ENCODE results near the gene CCDC142.

CCDC142 gene

GRCh38 chr2:74441690-74442482 lies 40.9 kb downstream of the CCDC142 start, which contains the start of gene RTKN:
Gene RTKN, minus strand, starts transcription at chr2:74441937. Its CDS starts 121 bp downstream, at chr2:74441816.
- DNase-seq (ENCODE audit: low read depth) = no peak

DNA sequence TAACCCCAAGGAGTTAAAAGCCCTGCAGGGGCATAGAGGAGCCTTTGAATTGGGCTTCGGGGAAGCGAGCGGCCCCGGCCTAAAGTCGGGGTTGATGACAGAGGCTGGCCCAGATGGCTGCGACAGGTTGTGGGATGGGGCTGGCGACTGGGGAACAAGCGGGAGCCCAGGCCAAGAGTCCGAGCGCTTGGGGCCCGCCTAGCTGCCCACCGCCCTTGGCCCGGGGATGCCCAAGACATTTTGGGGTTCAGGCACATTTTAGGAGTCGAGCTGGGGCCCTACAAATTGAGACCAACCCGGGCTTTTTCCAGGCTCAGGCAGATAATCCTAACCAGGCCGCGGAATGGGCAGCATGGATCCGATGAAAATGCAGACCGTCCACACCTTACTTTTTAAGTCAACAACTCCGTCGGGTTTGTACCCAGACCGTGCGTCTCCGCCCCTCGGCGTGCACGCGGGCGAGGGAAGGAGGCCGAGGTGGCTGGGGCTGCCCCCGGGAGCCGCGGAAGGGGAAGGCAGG lies 41.6 kb downstream of the CCDC142 start:
- no peak for DNase-seq (ENCODE audit: low read depth)

DNA sequence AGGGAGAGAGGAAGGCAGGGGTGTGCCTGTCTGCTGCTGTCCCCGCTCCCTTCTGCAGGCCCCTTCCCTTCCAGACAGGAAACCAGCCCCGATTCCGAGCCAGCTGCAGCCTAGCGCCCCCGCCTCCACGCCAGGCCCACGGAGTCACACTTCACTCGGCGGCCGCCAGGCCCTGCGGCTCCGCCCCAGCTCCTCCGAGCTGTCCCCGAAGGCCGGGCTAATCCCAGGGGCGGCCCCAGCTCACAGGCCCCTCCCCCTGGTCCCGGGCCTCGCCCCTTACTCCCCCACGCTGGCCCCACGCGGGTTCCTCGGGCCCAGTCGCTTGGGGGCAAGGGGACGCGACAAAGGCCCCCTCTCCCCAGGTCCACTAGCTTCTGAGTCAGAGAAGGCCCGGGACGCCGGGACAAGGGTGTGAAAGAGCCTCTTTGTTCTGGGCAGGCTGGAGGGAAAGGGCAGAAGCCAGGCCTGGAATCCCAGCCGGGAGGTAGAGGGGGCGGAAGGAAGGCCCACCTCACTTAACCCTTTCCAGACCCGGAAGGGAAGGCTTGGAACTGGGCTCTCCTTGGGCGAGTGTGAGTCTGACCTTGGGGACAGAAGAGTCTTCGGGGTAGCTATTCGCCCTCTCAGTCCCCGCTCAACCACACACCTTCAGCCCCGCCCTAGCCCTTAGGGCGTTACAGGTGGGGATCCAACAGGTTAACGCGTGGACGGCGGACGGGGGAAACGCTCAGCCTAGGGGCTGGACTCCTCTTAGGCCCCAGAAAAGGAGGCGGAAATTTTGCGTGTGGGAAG lies 42.2 kb downstream of the CCDC142 start:
- no peak for DNase-seq (ENCODE audit: low read depth)

DNA sequence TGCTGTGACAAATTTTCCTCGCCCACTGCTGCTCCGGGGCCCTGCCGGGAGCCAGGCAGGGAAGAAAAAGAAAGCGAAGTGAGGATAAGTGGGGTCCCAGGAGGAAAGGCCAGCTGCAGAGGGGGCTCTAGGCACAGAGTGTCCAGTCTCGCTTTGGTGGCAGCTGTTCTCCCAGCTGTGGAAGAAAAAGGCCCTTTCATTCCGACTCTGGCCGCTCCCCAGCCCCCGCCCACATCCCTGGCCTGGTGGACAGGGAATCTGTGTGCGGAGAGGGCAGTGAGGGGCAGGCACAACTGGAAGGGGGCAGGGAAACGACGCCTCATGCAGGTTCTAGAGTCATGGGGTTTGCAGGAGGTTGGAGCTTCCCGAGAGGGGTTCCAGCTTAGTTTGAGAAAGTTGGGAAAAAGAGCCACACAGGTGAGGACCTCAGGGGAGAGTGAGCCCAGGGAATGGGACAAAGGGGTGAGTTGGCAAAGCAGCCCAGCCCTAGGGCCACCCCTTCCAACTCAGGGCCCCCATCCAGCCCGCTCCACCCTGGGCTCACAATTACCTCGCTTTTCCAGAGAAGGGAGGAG lies 42.9 kb downstream of the CCDC142 start:
- no peak for DNase-seq (ENCODE audit: low read depth)

DNA sequence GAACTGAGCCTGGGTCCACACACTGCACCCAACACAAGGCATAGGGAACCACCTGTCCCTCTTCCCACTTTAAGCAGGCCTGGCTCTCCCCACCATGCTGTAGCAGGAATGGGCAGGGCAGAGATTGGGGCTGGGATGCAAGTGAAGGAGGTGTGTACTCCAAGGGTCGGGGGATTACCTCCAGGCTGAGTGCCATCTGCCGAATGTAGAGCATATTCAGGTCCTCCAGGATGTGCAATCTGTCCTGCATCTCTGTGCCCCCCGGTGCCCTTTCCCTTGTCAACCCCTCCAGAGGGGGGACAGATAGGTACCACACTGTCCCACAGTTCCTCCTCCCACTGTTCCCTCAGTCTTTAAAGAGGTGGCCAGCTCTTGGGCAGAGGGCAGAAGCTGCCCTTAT lies 43.4 kb downstream of the CCDC142 start:
- DNase-seq (ENCODE audit: low read depth) = no peak

DNA sequence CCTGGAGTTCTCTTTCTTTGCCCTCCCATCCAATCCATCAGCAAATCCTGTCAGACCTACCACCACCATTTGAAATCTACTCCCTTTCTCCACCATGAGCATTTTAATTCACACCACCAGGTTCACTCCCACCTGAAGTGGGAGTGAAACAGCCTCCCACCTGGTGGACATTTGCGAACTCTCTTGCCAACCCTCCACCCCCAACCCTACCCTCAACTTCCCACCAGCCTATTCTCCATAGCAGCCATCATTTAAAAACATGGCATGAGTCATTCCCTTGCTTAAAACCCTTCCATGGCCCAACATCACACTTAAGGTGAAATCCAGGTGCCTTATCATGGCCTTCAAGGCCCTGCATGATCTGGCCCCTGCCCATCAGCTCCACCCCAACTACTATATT lies 44.5 kb downstream of the CCDC142 start:
- DNase-seq (ENCODE audit: low read depth) = no peak

GRCh38 chr2:74436848-74437695 lies 45.7 kb downstream of the CCDC142 start:
- no peak for DNase-seq (ENCODE audit: low read depth)

- DNase-seq (ENCODE audit: low read depth) = no peak
Observed at GRCh38 chr2:74436111-74436805, 46.5 kb downstream of the CCDC142 start.

DNA sequence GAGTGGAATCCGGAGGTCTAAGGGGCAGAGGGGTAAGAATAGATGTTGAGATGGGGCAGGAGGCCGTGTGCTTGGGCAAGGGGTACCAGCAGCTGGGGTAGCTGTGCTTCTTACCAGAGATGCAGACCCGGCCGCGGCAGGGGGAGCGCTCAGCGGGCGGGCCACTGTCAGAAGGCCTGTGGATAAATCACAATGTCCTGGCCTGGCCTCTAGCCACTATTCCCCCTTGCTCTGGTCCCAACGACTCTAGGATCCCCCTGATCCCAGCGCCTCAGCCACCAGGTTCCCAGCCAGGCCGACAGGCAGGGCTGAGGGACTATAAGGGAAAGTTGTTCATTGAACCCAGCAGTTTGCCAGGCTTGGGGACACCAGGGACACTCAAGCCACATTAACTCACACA lies 52.3 kb downstream of the CCDC142 start:
- DNase-seq (ENCODE audit: low read depth) = no peak

DNA sequence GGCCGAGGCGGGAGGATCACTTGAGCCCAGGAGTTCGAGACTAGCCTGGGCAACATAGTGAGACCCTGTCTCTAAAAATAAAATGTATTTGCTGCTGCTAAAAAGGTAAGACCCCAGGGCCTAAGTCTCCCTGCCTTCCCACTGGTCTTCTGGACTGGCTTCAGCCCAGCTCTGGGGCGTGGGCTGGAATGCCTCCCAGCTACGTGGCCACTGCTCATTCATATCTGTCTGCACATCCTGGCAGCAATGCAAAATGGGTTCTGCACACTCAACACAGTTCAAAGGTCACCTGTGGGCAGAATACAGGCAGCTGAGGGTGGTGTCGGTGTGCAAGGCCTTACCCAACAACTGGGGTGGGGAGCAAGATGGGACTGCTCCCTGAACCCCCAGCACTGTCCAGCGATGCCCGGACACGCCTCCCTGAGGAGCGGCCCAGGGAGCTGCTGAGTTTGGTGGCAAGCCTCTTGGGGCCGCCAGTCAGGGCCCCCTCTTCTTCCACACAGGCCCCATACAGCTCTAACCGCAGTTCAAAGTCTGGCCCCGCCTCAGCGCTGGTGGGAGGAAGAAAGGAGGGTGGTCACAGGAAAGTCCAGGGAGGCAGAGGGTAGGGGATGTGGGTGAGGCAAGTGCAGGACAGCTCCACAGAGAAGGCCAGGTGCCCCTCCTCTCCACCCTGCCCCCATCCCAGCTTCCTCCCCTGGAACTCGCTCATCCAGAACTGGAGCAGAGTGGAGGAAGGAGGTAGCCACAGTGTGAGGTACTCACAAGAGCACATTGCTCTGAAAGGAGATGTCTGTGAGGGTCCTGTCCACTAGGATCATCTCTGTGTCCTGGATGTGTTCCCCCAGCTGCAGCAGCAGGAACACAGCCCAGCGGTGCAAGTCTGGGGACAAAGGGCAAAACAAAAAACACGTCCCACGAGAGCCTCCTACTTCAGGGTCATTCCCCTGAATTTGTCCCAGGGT lies 53.0 kb downstream of the CCDC142 start:
- DNase-seq (ENCODE audit: low read depth) = no peak

GRCh38 chr2:74428675-74429074 lies 54.1 kb downstream of the CCDC142 start:
- DNase-seq (ENCODE audit: low read depth) = no peak

DNA sequence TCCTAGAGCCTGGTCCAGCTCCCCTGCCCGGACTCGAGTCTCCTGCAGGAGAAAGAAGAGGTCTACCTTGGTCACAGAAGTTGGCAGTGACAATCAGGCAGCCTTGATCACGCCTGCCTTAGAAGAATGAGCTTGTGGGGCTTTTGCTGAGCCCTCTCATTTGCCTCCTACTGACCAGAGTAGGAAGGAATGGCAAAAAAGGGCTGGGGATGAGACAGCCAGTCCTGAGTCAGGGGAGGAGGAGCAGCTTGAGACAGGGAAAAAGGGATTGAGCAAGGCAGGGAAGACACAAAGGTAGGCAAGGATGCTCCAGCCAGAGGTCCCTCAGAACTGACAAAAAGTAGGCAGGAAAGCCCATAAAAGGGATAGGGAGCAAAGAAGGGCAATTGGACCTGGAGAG lies 55.2 kb downstream of the CCDC142 start:
- no peak for DNase-seq (ENCODE audit: low read depth)

DNA sequence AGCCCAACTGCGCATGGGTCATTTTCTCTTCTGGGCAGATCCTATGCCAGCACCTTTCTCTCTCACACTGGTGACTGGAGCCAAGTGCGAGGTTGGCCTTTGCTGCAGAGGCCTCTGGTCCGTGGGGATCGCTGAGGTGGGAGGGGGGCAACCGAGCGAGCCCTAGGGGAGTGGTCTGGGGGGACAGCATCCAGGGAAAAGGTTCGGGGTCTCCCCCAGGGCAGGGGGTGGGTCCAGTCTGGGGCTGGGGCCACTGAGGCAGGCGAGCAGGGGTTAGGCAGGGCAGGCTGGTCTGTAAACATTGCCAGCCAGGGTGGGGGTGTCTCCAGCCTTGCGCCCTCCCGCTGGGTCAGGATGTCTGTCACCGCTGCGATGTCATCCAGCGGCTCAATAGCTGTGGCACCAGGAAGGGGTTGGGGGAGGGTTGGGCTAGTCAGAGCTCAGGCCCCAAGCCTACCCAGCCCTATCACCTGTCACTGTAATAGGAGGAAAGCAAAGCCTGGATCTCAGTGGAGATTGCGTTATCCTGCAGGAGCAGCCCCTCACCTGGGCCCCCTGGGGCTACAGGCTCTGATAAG lies 56.5 kb downstream of the CCDC142 start:
- no peak for DNase-seq (ENCODE audit: low read depth)

- no peak for DNase-seq (ENCODE audit: low read depth)
Observed at GRCh38 chr2:74425523-74425922, 57.3 kb downstream of the CCDC142 start.

- no peak for DNase-seq (ENCODE audit: low read depth)
Observed at GRCh38 chr2:74424995-74425406, 57.8 kb downstream of the CCDC142 start.

DNA sequence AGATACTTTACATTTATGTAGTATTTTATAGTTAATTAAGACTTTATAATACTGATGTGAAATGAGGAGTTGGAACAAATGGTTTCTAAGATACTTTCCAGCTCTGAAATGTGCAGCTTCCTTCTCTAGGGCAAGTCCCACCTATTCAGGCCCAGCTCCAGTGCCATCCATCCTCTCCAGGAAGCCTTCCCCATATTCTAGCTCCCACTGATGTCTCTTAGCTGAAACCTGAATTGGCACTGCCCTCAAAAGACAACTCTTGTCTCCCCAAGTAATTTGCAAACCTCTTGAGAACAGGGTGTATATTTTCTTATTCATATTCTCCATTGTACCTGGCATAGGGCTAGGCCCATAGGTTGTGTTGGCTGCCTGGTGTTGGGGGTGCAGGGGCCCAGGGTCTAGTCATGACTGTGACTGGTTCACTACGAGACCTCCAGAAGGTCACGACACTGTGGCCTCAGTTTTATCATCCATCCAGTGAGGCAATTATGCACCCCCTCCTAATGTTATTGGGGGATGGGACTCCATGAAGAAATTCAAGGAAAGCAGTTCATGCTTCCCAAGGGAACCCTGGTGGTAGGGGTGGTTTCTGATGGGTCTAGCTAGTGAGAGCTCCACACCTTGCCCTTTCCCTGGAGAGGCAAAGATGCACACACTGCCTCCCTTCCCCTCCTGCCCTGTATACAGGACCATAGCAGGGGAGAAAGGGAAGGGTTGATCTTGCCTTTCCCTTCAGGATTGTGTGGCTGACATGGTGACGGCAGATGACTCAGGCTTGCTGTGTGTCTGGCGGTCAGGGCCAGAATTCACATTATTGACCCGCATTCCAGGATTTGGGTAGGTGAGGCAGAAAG lies 58.4 kb downstream of the CCDC142 start:
- DNase-seq (ENCODE audit: low read depth) = no peak

All from activated T-cell treated with anti-CD3 and anti-CD28 coated beads for 1 hour (primary cell).